ENCODE data around the gene CNP.
"Not testable (repeated sequence)": the region's sequence is repeated elsewhere in the genome, so short reads cannot be mapped to it uniquely, and the experiment has no call there.

Gene CNP

GRCh38 chr17:42010898-42011516, 44.4 kb downstream of the CNP start:
- in situ Hi-C loops (cut with HindIII; ENCODE audit: low pct_unique_long_range_greater_than_20kb, low sequenced_read_pairs), result no loop called here
- no peak for TF ChIP-seq JUND (IDR thresholded peaks at IDR 0.05; ENCODE audit: low read depth)
- DNase-seq (ENCODE audit: low read depth in 1 of 2, low spot score in 1 of 2), result peak in 1 of 2 experiments; percentile 74

- in situ Hi-C loops (cut with HindIII; ENCODE audit: low pct_unique_long_range_greater_than_20kb, low sequenced_read_pairs), result not testable (repeated sequence)
Measured at GRCh38 chr17:42012363-42012762, 45.8 kb downstream of the CNP start.

GRCh38 chr17:42013740-42014139, 47.1 kb downstream of the CNP start:
- in situ Hi-C loops (cut with HindIII; ENCODE audit: low pct_unique_long_range_greater_than_20kb, low sequenced_read_pairs); DNase-seq (ENCODE audit: low read depth in 1 of 2, low spot score in 1 of 2): not testable (repeated sequence)

More at GRCh38 chr17:42012363-42012762, 45.8 kb downstream of the CNP start:
- DNase-seq (ENCODE audit: low read depth in 1 of 2, low spot score in 1 of 2), result not testable (repeated sequence)

GRCh38 chr17:42016411-42016831, 49.8 kb downstream of the CNP start:
- no peak for DNase-seq (ENCODE audit: low read depth in 1 of 2, low spot score in 1 of 2)
- no peak for TF ChIP-seq JUND (IDR thresholded peaks at IDR 0.05; ENCODE audit: low read depth)
- in situ Hi-C loops (cut with HindIII; ENCODE audit: low pct_unique_long_range_greater_than_20kb, low sequenced_read_pairs), result no loop called here

- in situ Hi-C loops (cut with HindIII; ENCODE audit: low pct_unique_long_range_greater_than_20kb, low sequenced_read_pairs), result no loop called here
Measured at GRCh38 chr17:42016941-42017865, 50.6 kb downstream of the CNP start, which contains the start of gene DNAJC7. DNAJC7 (minus strand) TSS chr17:42017439; CDS start chr17:42017416, 23 bp downstream.

GRCh38 chr17:42017866-42018200, 51.2 kb downstream of the CNP start:
- in situ Hi-C loops (cut with HindIII; ENCODE audit: low pct_unique_long_range_greater_than_20kb, low sequenced_read_pairs), result no loop called here
- no peak for DNase-seq (ENCODE audit: low read depth in 1 of 2, low spot score in 1 of 2)
- TF ChIP-seq JUND (IDR thresholded peaks at IDR 0.05; ENCODE audit: low read depth), result no peak

More at GRCh38 chr17:42016941-42017865, 50.6 kb downstream of the CNP start, which contains the start of gene DNAJC7:
- peak; percentile 90 to 93 for DNase-seq (ENCODE audit: low read depth in 1 of 2, low spot score in 1 of 2)
- no peak for TF ChIP-seq JUND (IDR thresholded peaks at IDR 0.05; ENCODE audit: low read depth)

GRCh38 chr17:42018339-42018738, 51.7 kb downstream of the CNP start:
- in situ Hi-C loops (cut with HindIII; ENCODE audit: low pct_unique_long_range_greater_than_20kb, low sequenced_read_pairs), result no loop called here

GRCh38 chr17:42018988-42019387, 52.4 kb downstream of the CNP start:
- no peak for DNase-seq (ENCODE audit: low read depth in 1 of 2, low spot score in 1 of 2)
- in situ Hi-C loops (cut with HindIII; ENCODE audit: low pct_unique_long_range_greater_than_20kb, low sequenced_read_pairs), result no loop called here
- TF ChIP-seq JUND (IDR thresholded peaks at IDR 0.05; ENCODE audit: low read depth), result no peak

More at GRCh38 chr17:42018339-42018738, 51.7 kb downstream of the CNP start:
- no peak for TF ChIP-seq JUND (IDR thresholded peaks at IDR 0.05; ENCODE audit: low read depth)
- no peak for DNase-seq (ENCODE audit: low read depth in 1 of 2, low spot score in 1 of 2)

- no peak for TF ChIP-seq JUND (IDR thresholded peaks at IDR 0.05; ENCODE audit: low read depth)
- peak; percentile 95 to 98 for DNase-seq (ENCODE audit: low read depth in 1 of 2, low spot score in 1 of 2)
- in situ Hi-C loops (cut with HindIII; ENCODE audit: low pct_unique_long_range_greater_than_20kb, low sequenced_read_pairs), result no loop called here
Measured at GRCh38 chr17:42019509-42020404, 53.2 kb downstream of the CNP start, which contains the start of gene NKIRAS2. NKIRAS2 (plus strand) TSS chr17:42020090; CDS start chr17:42021578, 1,488 bp downstream.

GRCh38 chr17:42020845-42021244, 54.2 kb downstream of the CNP start:
- DNase-seq (ENCODE audit: low read depth in 1 of 2, low spot score in 1 of 2); in situ Hi-C loops (cut with HindIII; ENCODE audit: low pct_unique_long_range_greater_than_20kb, low sequenced_read_pairs): not testable (repeated sequence)

- TF ChIP-seq JUND (IDR thresholded peaks at IDR 0.05; ENCODE audit: low read depth), result no peak
- no peak for DNase-seq (ENCODE audit: low read depth in 1 of 2, low spot score in 1 of 2)
- in situ Hi-C loops (cut with HindIII; ENCODE audit: low pct_unique_long_range_greater_than_20kb, low sequenced_read_pairs), result no loop called here
Measured at GRCh38 chr17:42023524-42024349, 57.1 kb downstream of the CNP start.

Measured in T47D (cell line).